ENCODE data around the gene PPP4R1. TPM values are rescaled to one million over a fixed set of nuclear protein-coding genes. Genes with fewer than 3 reads are reported as not detected.

Gene PPP4R1
- total RNA-seq, 1 experiment from 2014 or later: 71.1 TPM

DNA sequence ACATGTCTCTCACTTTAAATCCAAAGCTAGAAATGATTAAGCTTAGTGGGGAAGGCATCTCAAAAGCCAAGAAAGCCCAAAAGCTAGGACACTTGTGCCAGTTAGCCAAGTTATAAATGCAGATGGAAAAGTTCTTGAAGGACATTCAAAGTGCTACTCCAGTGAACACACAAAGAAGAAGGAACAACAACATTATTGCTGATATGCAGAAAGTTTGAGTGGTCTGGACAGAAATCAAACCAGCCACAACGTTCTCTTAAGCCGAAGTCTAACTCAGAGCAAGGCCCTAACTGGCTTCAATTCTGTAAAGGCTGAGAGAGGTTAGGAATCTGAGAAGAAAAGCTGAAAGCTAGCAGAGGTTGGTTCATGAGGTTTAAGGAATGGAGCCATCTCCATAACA is 49.0 kb downstream of the PPP4R1 start (continued):
- no peak for TF ChIP-seq GRHL2 (CRISPR knock-in tag; IDR thresholded peaks at IDR 0.05; ENCODE audit: insufficient replicate concordance, severe bottlenecking)

DNA sequence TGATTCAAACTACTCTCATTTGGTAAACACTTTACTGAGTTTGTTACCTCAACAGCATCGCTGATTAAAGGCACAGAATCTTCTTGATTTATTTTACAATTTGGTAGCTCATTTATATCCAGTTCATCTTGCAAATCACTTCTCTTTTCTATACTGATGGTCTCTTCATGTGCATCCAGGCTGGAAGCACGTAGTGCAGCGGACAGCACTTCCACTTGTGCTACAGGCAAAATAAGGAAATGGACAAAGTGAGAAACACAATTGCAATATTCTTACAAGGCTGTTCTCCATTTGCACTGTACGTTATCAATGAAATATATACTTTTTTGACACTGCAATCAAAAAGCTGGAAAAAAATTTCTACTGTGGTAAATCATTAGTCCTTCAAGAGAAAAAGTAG is 51.0 kb downstream of the PPP4R1 start:
- ChIA-PET CTCF (interaction anchor here (1.0 to 1.2 kb wide), 2 partner anchors 47 to 98 kb away, joined by 3 read pairs; no protein-coding TSS in a partner anchor), POLR2A (no interaction called here)
- Mint-ChIP-seq H3K4me1 (no peaks in the 10 kb centered on the region), H3K27me3 (ENCODE audit: low read depth) (no peaks in the 10 kb centered on the region), H3K27ac (no peak overlapping the region), H3K4me3 (no peak overlapping the region), H3K36me3 (peaks cover 43% of the 10 kb centered on the region), H3K9me3 (no peaks in the 10 kb centered on the region)
- DNase-seq (ENCODE audit: low spot score): no peak
- ATAC-seq: no peak
- TF ChIP-seq FOXJ3 (CRISPR knock-in tag; IDR thresholded peaks at IDR 0.05; ENCODE audit: borderline replicate concordance) (no peak), KAT7 (CRISPR knock-in tag; IDR thresholded peaks at IDR 0.05; ENCODE audit: borderline replicate concordance) (no peak), TEAD1 (CRISPR knock-in tag; IDR thresholded peaks at IDR 0.05) (no peak), TCF7 (CRISPR knock-in tag; IDR thresholded peaks at IDR 0.05; ENCODE audit: low read depth) (no peak), HMGA2 (CRISPR knock-in tag; IDR thresholded peaks at IDR 0.05) (no peak)
- TF ChIP-seq, protein P1, sequence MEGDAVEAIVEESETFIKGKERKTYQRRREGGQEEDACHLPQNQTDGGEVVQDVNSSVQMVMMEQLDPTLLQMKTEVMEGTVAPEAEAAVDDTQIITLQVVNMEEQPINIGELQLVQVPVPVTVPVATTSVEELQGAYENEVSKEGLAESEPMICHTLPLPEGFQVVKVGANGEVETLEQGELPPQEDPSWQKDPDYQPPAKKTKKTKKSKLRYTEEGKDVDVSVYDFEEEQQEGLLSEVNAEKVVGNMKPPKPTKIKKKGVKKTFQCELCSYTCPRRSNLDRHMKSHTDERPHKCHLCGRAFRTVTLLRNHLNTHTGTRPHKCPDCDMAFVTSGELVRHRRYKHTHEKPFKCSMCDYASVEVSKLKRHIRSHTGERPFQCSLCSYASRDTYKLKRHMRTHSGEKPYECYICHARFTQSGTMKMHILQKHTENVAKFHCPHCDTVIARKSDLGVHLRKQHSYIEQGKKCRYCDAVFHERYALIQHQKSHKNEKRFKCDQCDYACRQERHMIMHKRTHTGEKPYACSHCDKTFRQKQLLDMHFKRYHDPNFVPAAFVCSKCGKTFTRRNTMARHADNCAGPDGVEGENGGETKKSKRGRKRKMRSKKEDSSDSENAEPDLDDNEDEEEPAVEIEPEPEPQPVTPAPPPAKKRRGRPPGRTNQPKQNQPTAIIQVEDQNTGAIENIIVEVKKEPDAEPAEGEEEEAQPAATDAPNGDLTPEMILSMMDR (IDR thresholded peaks at IDR 0.05): no peak

GRCh38 chr18:9562584-9562983 is 51.8 kb downstream of the PPP4R1 start:
- no peak overlapping the region for H3K27ac Mint-ChIP-seq
- DNase-seq (ENCODE audit: low spot score) (no peak), ATAC-seq (no peak)
- H3K27me3 Mint-ChIP-seq (ENCODE audit: low read depth): no peaks in the 10 kb centered on the region
- POLR2A ChIA-PET: no interaction called here
- no peaks in the 10 kb centered on the region for H3K9me3 Mint-ChIP-seq
- no peaks in the 10 kb centered on the region for H3K4me1 Mint-ChIP-seq
- no peak overlapping the region for H3K4me3 Mint-ChIP-seq
- peaks cover 49% of the 10 kb centered on the region for H3K36me3 Mint-ChIP-seq
- CTCF ChIA-PET: interaction anchor here (1.0 to 1.2 kb wide), 2 partner anchors 46 to 99 kb away, joined by 3 read pairs; no protein-coding TSS in a partner anchor
- TF ChIP-seq JAZF1 (CRISPR knock-in tag; IDR thresholded peaks at IDR 0.05) (no peak), USF2 (CRISPR knock-in tag; IDR thresholded peaks at IDR 0.05) (no peak), RORB (CRISPR knock-in tag; IDR thresholded peaks at IDR 0.05) (no peak), MXD4 (CRISPR knock-in tag; IDR thresholded peaks at IDR 0.05; ENCODE audit: borderline replicate concordance) (no peak), GABPB1 (CRISPR knock-in tag; IDR thresholded peaks at IDR 0.05) (no peak), IRF2 (CRISPR knock-in tag; IDR thresholded peaks at IDR 0.05; ENCODE audit: borderline replicate concordance, low read depth) (no peak), ESRRA (CRISPR knock-in tag; IDR thresholded peaks at IDR 0.05; ENCODE audit: borderline replicate concordance) (no peak), NFATC4 (CRISPR knock-in tag; IDR thresholded peaks at IDR 0.05) (no peak), CREM (CRISPR knock-in tag; IDR thresholded peaks at IDR 0.05) (no peak), ZNF232 (CRISPR knock-in tag; IDR thresholded peaks at IDR 0.05) (no peak), KAT7 (CRISPR knock-in tag; IDR thresholded peaks at IDR 0.05; ENCODE audit: borderline replicate concordance) (no peak), NFE2L1 (CRISPR knock-in tag; IDR thresholded peaks at IDR 0.05) (no peak)

DNA sequence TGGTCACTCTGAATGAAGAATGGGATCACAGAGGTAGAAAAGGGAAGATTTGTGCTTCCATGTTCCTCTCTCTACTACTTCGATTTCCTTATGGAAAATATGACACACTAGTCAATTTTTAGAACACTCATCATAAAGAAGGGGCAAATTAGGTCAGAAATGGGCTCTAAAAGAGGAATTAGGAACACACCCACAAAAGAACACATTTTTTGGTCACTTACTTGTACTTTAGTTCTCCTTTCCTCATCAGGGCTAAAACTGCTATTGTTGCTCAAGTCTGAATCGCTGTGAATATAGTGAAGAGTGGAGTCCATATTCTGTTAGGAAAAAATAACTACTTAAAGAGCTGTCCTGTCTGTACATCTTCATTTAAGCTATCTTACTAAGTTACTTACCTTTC is 52.6 kb downstream of the PPP4R1 start:
- H3K4me1 Mint-ChIP-seq: no peaks in the 10 kb centered on the region
- CTCF ChIA-PET: no interaction called here
- H3K27ac Mint-ChIP-seq: no peak overlapping the region
- H3K9me3 Mint-ChIP-seq: no peaks in the 10 kb centered on the region
- POLR2A ChIA-PET: no interaction called here
- H3K36me3 Mint-ChIP-seq: peaks cover 52% of the 10 kb centered on the region
- ATAC-seq (no peak), DNase-seq (ENCODE audit: low spot score) (no peak)
- H3K27me3 Mint-ChIP-seq (ENCODE audit: low read depth): no peaks in the 10 kb centered on the region
- no peak overlapping the region for H3K4me3 Mint-ChIP-seq
- TF ChIP-seq E2F1 (CRISPR knock-in tag; IDR thresholded peaks at IDR 0.05) (no peak), IRF1 (CRISPR knock-in tag; IDR thresholded peaks at IDR 0.05) (no peak), ESRRA (CRISPR knock-in tag; IDR thresholded peaks at IDR 0.05; ENCODE audit: borderline replicate concordance) (no peak), IRF2 (CRISPR knock-in tag; IDR thresholded peaks at IDR 0.05; ENCODE audit: borderline replicate concordance, low read depth) (no peak), ELF4 (CRISPR knock-in tag; IDR thresholded peaks at IDR 0.05; ENCODE audit: low read depth) (no peak)
- TF ChIP-seq, protein P2, sequence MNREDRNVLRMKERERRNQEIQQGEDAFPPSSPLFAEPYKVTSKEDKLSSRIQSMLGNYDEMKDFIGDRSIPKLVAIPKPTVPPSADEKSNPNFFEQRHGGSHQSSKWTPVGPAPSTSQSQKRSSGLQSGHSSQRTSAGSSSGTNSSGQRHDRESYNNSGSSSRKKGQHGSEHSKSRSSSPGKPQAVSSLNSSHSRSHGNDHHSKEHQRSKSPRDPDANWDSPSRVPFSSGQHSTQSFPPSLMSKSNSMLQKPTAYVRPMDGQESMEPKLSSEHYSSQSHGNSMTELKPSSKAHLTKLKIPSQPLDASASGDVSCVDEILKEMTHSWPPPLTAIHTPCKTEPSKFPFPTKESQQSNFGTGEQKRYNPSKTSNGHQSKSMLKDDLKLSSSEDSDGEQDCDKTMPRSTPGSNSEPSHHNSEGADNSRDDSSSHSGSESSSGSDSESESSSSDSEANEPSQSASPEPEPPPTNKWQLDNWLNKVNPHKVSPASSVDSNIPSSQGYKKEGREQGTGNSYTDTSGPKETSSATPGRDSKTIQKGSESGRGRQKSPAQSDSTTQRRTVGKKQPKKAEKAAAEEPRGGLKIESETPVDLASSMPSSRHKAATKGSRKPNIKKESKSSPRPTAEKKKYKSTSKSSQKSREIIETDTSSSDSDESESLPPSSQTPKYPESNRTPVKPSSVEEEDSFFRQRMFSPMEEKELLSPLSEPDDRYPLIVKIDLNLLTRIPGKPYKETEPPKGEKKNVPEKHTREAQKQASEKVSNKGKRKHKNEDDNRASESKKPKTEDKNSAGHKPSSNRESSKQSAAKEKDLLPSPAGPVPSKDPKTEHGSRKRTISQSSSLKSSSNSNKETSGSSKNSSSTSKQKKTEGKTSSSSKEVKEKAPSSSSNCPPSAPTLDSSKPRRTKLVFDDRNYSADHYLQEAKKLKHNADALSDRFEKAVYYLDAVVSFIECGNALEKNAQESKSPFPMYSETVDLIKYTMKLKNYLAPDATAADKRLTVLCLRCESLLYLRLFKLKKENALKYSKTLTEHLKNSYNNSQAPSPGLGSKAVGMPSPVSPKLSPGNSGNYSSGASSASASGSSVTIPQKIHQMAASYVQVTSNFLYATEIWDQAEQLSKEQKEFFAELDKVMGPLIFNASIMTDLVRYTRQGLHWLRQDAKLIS (CRISPR knock-in tag; IDR thresholded peaks at IDR 0.05; ENCODE audit: borderline replicate concordance): no peak
- TF ChIP-seq, protein P3, sequence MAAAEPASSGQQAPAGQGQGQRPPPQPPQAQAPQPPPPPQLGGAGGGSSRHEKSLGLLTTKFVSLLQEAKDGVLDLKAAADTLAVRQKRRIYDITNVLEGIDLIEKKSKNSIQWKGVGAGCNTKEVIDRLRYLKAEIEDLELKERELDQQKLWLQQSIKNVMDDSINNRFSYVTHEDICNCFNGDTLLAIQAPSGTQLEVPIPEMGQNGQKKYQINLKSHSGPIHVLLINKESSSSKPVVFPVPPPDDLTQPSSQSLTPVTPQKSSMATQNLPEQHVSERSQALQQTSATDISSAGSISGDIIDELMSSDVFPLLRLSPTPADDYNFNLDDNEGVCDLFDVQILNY (CRISPR knock-in tag; IDR thresholded peaks at IDR 0.05): no peak
